GM18508 (cell line): ENCODE measurements around the gene MOAP1.
"Not testable (repeated sequence)": the region's sequence is repeated elsewhere in the genome, so short reads cannot be mapped to it uniquely, and the experiment has no call there.

Experiments used
- ATAC-seq: cut with Tn5 transposase; IDR thresholded peaks from one replicate; pipeline ENCODE4 v1.9.1; 2021; ENCODE audit warnings: moderate number of reproducible peaks; ENCODE audit not compliant: insufficient read depth, unreplicated experiment

MOAP1 gene

DNA sequence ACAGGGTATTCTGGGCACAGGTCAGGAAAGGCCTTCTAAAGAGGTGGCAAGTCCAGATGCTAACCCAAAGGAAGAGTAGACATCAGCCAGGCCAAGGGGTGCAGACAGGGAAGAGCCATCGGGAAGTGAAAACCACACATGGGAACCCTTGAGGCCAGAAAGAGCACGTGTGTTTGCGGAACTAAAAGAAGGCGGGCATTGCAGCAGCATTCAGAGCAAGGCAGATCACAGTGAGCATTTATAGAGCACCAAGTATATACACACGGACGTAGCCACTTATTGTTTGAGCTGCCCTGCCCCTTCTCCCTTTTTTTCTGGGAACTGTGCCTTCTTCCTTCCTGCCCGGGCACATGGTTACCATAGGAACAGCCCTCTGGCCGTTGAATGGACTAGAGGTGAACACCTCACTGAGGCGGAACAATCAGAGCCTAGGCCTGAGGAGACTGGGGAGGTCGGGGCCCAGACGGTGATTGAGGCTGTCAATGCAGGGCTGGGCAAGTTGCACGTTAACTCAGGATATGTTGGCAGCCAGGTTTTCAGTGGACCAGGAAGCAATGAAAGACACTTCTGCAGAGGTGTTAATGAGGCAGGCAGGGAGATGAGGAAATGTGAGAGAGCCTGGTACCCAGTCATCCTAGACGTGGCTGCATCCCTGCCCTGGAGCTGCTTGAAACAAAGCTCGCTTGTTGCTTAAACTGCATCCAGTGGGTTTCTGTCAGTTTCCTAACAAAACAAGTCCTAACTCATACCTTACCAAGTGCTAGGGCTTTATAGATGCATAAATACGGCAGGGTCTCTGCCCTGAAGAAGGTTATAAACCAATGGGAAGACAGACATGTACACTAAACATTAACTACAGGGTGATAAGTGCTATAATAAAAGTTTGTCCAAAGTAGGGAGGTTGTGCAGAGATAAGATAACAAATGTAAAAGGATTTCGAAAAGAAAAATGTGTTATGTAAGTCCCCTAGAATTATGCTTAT, 34.2 kb downstream of the MOAP1 start:
- no peak for ATAC-seq

- ATAC-seq = no peak
Measured at GRCh38 chr14:93148979-93149378, 35.7 kb downstream of the MOAP1 start.

DNA sequence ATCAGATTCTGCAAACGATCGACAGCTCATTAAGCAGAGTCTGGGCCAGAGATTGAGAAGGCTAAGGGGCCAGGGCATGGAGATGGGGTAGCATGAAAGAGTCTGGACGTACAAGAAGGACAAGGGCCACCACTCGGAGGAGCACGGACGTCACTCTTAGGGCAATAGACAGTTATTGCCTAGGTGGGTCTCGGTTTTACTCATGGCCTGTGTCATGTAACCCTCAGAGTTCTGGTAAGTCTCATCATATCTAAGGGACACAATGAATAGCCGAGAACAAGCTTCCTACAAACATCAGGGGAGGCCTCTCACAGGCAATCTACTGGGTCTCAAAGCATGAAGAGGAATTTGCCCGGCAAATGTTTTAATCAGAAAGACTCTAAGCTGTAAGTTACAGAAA, 38.6 kb downstream of the MOAP1 start:
- no peak for ATAC-seq

- ATAC-seq = no peak
Measured at GRCh38 chr14:93142854-93143652, 41.6 kb downstream of the MOAP1 start.

GRCh38 chr14:93137864-93138263, 46.8 kb downstream of the MOAP1 start:
- ATAC-seq = no peak

DNA sequence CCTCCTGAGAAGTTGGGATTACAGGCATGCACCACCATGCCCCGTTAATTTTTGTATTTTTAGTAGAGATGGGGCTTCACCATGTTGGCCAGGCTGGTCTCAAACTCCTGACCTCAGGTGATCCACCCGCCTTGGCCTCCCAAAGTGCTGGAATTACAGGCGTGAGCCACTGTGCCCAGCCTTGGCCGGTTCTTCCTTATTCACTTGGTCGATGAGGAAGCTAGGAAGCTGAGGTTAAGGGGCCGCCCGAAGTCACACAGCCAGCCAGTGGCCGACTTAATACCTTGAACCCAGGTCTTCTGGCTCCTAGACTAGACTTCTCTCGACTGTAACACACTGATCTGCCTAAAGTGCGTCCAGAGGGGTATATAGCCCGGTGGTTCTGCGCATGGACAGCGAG, 48.2 kb downstream of the MOAP1 start:
- ATAC-seq = not testable (repeated sequence)

- no peak for ATAC-seq
Measured at GRCh38 chr14:93136009-93136408, 48.7 kb downstream of the MOAP1 start.

GRCh38 chr14:93135399-93135798, 49.3 kb downstream of the MOAP1 start:
- no peak for ATAC-seq

DNA sequence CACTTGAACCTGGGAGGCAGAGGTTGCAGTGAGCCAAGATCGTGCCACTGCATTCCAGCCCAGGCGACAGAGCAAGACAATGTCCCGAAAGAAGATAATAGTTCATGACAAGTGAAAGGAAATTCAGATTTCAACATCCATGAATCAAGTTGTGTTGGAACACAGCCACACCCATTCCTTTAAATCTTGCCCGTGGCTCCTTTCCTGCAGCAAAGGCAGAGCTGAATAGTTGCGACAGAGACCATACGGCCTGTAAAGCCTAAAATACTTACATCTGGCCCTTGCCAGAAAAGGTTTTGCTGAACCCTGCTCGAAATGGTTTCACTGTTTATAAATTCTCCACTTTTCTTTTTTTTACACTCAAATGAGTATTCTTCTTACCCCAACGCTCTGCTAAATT, 51.2 kb downstream of the MOAP1 start:
- ATAC-seq = no peak

- ATAC-seq = no peak
Measured at GRCh38 chr14:93132472-93133065, 52.1 kb downstream of the MOAP1 start.
